HG03280 (cell line): Measurements from ENCODE around the gene TMEM131.
"Not testable (repeated sequence)": the region's sequence is repeated elsewhere in the genome, so short reads cannot be mapped to it uniquely, and the experiment has no call there.

ENCODE experiments used
- ATAC-seq: cut with Tn5 transposase; IDR thresholded peaks from one replicate; pipeline ENCODE4 v1.9.1; 2021; ENCODE audit warnings: mild to moderate bottlenecking, moderate library complexity; ENCODE audit not compliant: unreplicated experiment

The TMEM131 gene

GRCh38 chr2:97826266-97826847 is 169.4 kb downstream of the TMEM131 start:
- not testable (repeated sequence) for ATAC-seq

DNA sequence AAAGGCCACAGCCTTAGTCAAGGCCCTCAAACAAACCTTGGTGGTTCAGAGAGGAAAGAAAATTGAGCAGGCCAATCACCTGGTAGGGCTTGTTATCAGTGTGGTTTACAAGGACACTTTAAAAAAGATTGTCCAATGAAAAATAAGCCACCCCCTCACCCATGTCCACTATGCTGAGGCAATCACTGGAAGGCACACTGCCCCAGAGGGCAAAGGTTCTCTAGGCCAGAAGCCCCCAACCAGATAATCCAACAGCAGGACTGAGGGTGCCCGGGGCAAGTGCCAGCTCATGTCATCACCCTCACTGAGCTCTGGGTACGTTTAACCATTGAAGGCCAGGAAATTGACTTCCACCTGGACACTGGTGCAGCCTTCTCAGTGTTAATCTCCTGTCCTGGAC is 171.7 kb downstream of the TMEM131 start:
- not testable (repeated sequence) for ATAC-seq

- ATAC-seq = not testable (repeated sequence)
These were observed 173.9 kb downstream of the TMEM131 start for GRCh38 chr2:97821862-97822261.

- no peak for ATAC-seq
These were observed 176.0 kb downstream of the TMEM131 start for GRCh38 chr2:97819754-97820153.

- ATAC-seq = no peak
These were observed 179.3 kb downstream of the TMEM131 start for GRCh38 chr2:97816411-97816810.

GRCh38 chr2:97812931-97813330 is 182.8 kb downstream of the TMEM131 start:
- ATAC-seq = no peak

GRCh38 chr2:97808816-97809215 is 186.9 kb downstream of the TMEM131 start:
- ATAC-seq = no peak

GRCh38 chr2:97806738-97807618 is 188.8 kb downstream of the TMEM131 start:
- peak; percentile 85 for ATAC-seq

DNA sequence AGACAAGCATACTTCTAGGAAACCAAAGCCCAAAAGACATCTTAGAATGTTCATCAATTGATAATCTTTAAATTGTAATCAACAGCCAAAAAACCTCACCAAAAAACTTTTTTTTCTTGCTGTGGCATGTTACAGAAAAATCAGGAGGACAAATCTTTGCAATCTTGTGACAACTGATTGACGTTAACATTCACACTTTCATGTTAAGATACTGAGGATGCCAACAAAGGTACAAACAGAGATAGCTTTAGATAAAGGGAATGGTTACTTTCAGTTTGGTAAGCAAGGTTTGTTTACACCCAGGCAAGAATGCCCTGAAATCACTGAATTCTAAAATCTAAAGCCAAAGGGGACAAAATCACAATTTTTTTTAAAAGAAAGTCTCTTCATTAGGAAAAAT is 190.0 kb downstream of the TMEM131 start:
- no peak for ATAC-seq

- ATAC-seq = no peak
These were observed 194.7 kb downstream of the TMEM131 start for GRCh38 chr2:97801028-97801427.

DNA sequence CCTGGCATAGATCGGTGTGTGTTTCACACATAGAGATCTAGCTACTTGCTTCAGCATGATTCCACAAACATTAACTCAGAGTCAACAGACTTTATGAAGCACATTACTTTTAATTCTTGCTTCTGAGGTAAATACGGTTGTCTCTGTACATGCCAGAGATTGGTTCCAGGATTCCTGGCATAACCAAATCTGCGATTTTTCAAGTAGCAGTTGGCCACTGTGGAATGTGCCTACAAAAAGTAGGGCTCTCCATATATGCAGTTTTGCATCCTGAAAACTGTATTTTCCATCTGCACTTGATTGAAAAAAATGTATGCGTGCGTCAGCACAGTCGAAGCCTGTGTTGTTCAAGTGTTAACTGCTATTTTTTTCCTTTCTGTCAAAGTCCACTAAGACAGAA is 197.3 kb downstream of the TMEM131 start:
- ATAC-seq = no peak

GRCh38 chr2:97797355-97797754 is 198.4 kb downstream of the TMEM131 start:
- ATAC-seq = no peak

- ATAC-seq = no peak
These were observed 199.2 kb downstream of the TMEM131 start for GRCh38 chr2:97796465-97797126.

DNA sequence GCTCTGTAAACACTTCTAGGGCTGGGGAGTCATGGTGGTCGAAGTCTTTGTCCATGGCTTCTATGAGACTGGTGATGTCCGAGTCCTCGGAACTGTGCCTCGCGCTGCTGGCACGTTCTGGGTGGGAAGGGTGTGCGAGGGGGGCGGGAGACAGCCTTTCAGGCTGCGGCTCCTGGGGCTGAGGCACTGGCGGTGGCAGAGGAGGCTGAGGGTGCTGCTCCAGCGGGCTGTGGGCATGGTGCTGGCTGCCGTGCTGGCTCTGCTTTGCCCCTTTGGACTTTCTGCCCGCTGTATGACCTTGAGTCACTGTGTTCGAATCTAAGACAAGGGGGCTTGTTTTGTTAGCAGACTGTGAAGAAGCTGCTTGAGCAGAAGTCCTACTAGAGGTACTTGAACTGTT is 203.3 kb downstream of the TMEM131 start:
- no peak for ATAC-seq

GRCh38 chr2:97788986-97789644 is 206.6 kb downstream of the TMEM131 start:
- no peak for ATAC-seq

DNA sequence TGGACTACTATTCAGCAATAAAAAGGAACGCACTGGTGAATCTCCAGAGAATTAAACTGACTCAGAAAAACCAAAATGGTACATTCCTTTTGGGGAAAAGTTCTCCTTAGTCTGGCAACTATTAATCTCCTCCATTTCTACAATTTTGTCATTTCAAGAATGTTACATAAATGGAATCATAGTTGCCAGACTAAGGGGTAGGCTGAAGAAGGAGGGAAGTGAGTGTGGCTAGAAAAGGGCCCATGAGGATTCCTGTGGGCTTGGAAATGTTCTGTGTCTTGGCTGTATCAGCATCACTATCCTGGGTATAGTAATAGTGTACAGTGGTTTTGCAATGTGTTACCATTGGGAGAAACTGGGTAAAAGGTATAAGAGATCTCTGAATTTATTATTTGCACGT is 209.9 kb downstream of the TMEM131 start:
- ATAC-seq = no peak

GRCh38 chr2:97784953-97785352 is 210.8 kb downstream of the TMEM131 start:
- no peak for ATAC-seq

- ATAC-seq = no peak
These were observed 213.8 kb downstream of the TMEM131 start for GRCh38 chr2:97781981-97782380.

- ATAC-seq = no peak
These were observed 216.6 kb downstream of the TMEM131 start for GRCh38 chr2:97779141-97779540.

GRCh38 chr2:97775074-97775473 is 220.7 kb downstream of the TMEM131 start:
- ATAC-seq = no peak

DNA sequence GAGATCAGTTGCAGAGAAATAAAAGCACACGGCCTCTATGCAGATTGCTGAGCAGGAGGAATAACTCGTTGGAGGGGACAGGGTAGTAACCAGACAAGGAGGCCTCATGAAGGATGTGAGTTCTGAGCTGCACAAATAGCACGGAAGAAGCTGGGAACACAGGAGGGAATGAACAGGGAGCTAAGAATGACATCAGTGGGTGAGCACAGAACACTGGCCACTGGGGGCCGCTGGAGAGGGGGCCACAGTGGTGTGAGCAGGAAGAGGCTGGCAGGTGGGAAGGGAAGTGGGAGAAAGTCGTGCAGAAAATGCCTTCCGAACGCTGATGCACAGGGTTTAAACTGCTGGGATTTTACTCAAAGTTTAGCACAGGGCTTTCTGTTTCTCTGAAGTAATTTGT is 221.3 kb downstream of the TMEM131 start:
- ATAC-seq = no peak
